H1 (cell line): ENCODE data around the gene C12orf42. TPM values are rescaled to one million over a fixed set of nuclear protein-coding genes. Genes with fewer than 3 reads are reported as not detected.

ENCODE experiments used
- CTCF ChIA-PET: fragments of 300-600 bp; sonication (Branson Sonifier 250); formaldehyde crosslinking; loops from one replicate; lab custom pipeline; 2021; ENCODE audit not compliant: partially characterized antibody; lab: Charles Lee
- POLR2A ChIA-PET: fragments of 300-600 bp; sonication (Branson Sonifier 250); formaldehyde crosslinking; loops from one replicate; lab custom pipeline; 2021; ENCODE audit warnings: inconsistent platforms; ENCODE audit not compliant: partially characterized antibody; lab: Charles Lee
- DNase-seq, 2 experiments: peaks; one replicate each; pipeline versions ENCODE4 v3.0.0 to v3.0.0-alpha.2; 2010 to 2022; ENCODE audit warnings: low spot score in 2 of 2, low read depth in 1 of 2, mixed read lengths in 1 of 2
- FAIRE-seq: peaks from 2 replicates; lab custom pipeline; 2011; peaks lifted over from hg19 to GRCh38; lab: Jason Lieb, UNC
- H2AFZ ChIP-seq: 2 replicates; pipeline ENCODE4 v1.8.1; 2012; ENCODE audit warnings: low read length, inconsistent platforms
- H2AK5ac ChIP-seq: 2 replicates; pipeline ENCODE4 v1.6.1; 2013; ENCODE audit warnings: low read depth, low read length
- H2BK120ac ChIP-seq: replicated peaks from 2 replicates; pipeline ENCODE3; 2013; ENCODE audit warnings: low read depth, low read length, inconsistent platforms
- H2BK12ac ChIP-seq: 2 replicates; pipeline ENCODE4 v1.6.1; 2013; ENCODE audit warnings: low read depth, low read length
- H2BK15ac ChIP-seq: 2 replicates; pipeline ENCODE4 v1.6.1; 2013; ENCODE audit warnings: low read length
- H2BK20ac ChIP-seq: 2 replicates; pipeline ENCODE4 v1.6.1; 2013; ENCODE audit warnings: low read length
- H2BK5ac ChIP-seq: 2 replicates; pipeline ENCODE4 v1.6.1; 2013; ENCODE audit warnings: low read depth, low read length
- H3K14ac ChIP-seq: 2 replicates; pipeline ENCODE4 v1.6.1; 2013; ENCODE audit warnings: inconsistent platforms; ENCODE audit not compliant: insufficient read length
- H3K18ac ChIP-seq: 2 replicates; pipeline ENCODE4 v1.6.1; 2013; ENCODE audit warnings: low read length; ENCODE audit errors: extremely low read depth
- H3K23ac ChIP-seq: 2 replicates; pipeline ENCODE4 v1.6.1; 2013; ENCODE audit warnings: inconsistent platforms; ENCODE audit not compliant: insufficient read length
- H3K23me2 ChIP-seq: 2 replicates; pipeline ENCODE4 v1.6.1; 2013; ENCODE audit warnings: low read depth, low read length
- H3K27ac ChIP-seq: 2 replicates; pipeline ENCODE4 v1.6.1; 2011; ENCODE audit warnings: low read depth, low read length, inconsistent platforms
- H3K27me3 ChIP-seq, 4 experiments: replicated peaks in 1 of 4; 1 replicate in 1 of 4; 2 replicates in 3 of 4; pipeline versions ENCODE4 v1.6.1 to v1.8.1; 2011 to 2013; ENCODE audit warnings: low read length in 3 of 4, mild to moderate bottlenecking in 3 of 4, inconsistent platforms in 2 of 4, mixed read lengths in 2 of 4, moderate library complexity in 1 of 4; ENCODE audit not compliant: control insufficient read depth in 3 of 4, insufficient read depth in 3 of 4; ENCODE audit errors: extremely low read depth in 1 of 4
- H3K36me3 ChIP-seq, 4 experiments: 2 replicates each; pipeline versions ENCODE4 v1.6.1 to v1.8.1; 2011 to 2013; ENCODE audit warnings: mild to moderate bottlenecking in 4 of 4, low read length in 3 of 4, moderate library complexity in 2 of 4, control low read depth in 1 of 4, inconsistent platforms in 1 of 4; ENCODE audit not compliant: insufficient read depth in 4 of 4, control insufficient read depth in 2 of 4
- H3K4ac ChIP-seq: replicated peaks from 2 replicates; pipeline ENCODE3; 2013; ENCODE audit warnings: low read length, low read depth, mixed read lengths, inconsistent platforms; ENCODE audit not compliant: insufficient read length
- H3K4me1 ChIP-seq, 4 experiments: replicated peaks in 1 of 4; 1 replicate in 1 of 4; 2 replicates in 3 of 4; pipeline versions ENCODE4 v1.6.1 to v1.8.1; 2011 to 2013; ENCODE audit warnings: low read length in 3 of 4, inconsistent platforms in 2 of 4, mixed read lengths in 1 of 4; ENCODE audit not compliant: insufficient read depth in 4 of 4, control insufficient read depth in 3 of 4
- H3K4me2 ChIP-seq, 2 experiments: 2 replicates each; pipeline versions ENCODE4 v1.6.1 to v1.8.1; 2011 to 2013; ENCODE audit warnings: low read depth in 2 of 2, low read length in 2 of 2, control low read depth in 1 of 2, inconsistent platforms in 1 of 2, mild to moderate bottlenecking in 1 of 2; ENCODE audit not compliant: insufficient read depth in 1 of 2
- H3K4me3 ChIP-seq, 4 experiments: fragments of 200-600, 300-600 bp in 1 of 4; sonication (generic), shearing (Covaris generic), sonication (Bioruptor Twin) in 1 of 4; 2 replicates each; pipeline versions ENCODE4 v1.5.1 to v1.8.1; 2011 to 2016; ENCODE audit warnings: low read length in 4 of 4, low read depth in 3 of 4, control low read depth in 2 of 4, inconsistent platforms in 2 of 4, mild to moderate bottlenecking in 2 of 4, mixed read lengths in 1 of 4, moderate library complexity in 1 of 4; ENCODE audit not compliant: insufficient read depth in 2 of 4; ENCODE audit errors: extremely low read depth in 1 of 4
- H3K56ac ChIP-seq: replicated peaks from 2 replicates; pipeline ENCODE3; 2013; ENCODE audit warnings: low read depth, mild to moderate bottlenecking, mixed read lengths, low read length, inconsistent platforms; ENCODE audit not compliant: insufficient read length
- H3K79me1 ChIP-seq: 2 replicates; pipeline ENCODE4 v1.6.1; 2013; ENCODE audit warnings: low read depth, low read length, control low read depth
- H3K79me2 ChIP-seq, 2 experiments: 2 replicates each; pipeline versions ENCODE4 v1.6.1 to v1.8.1; 2012 to 2013; ENCODE audit warnings: low read length in 2 of 2, mild to moderate bottlenecking in 2 of 2, inconsistent platforms in 1 of 2; ENCODE audit not compliant: insufficient read depth in 2 of 2, control insufficient read depth in 1 of 2
- H3K9ac ChIP-seq, 4 experiments: replicated peaks in 1 of 4; 1 replicate in 1 of 4; 2 replicates in 3 of 4; pipeline versions ENCODE4 v1.6.1 to v1.8.1; 2011 to 2013; ENCODE audit warnings: low read depth in 3 of 4, low read length in 3 of 4, control low read depth in 2 of 4, mild to moderate bottlenecking in 2 of 4, moderate library complexity in 2 of 4, inconsistent platforms in 1 of 4; ENCODE audit errors: extremely low read depth in 1 of 4
- H3K9me3 ChIP-seq, 2 experiments: 2 replicates each; pipeline versions ENCODE4 v1.6.1 to v1.8.1; 2012 to 2013; ENCODE audit warnings: mild to moderate bottlenecking in 2 of 2, moderate library complexity in 2 of 2, control low read depth in 1 of 2, inconsistent platforms in 1 of 2, low read depth in 1 of 2, low read length in 1 of 2, mixed read lengths in 1 of 2; ENCODE audit not compliant: insufficient read depth in 2 of 2
- H4K20me1 ChIP-seq, 2 experiments: replicated peaks in 1 of 2; 2 replicates each; pipeline versions ENCODE3 to v1.8.1; 2011 to 2013; ENCODE audit warnings: inconsistent platforms in 2 of 2, low read length in 2 of 2, mild to moderate bottlenecking in 1 of 2; ENCODE audit not compliant: insufficient read depth in 2 of 2, control insufficient read depth in 1 of 2
- H4K5ac ChIP-seq: 2 replicates; pipeline ENCODE4 v1.6.1; 2013; ENCODE audit warnings: low read length, low read depth, mixed read lengths, inconsistent platforms; ENCODE audit not compliant: insufficient read length
- H4K8ac ChIP-seq: 2 replicates; pipeline ENCODE4 v1.8.0; 2013; ENCODE audit warnings: mild to moderate bottlenecking, moderate library complexity, low read length, inconsistent platforms; ENCODE audit not compliant: insufficient read depth; ENCODE audit errors: extremely low read depth
- H4K91ac ChIP-seq: replicated peaks from 2 replicates; pipeline ENCODE3; 2013; ENCODE audit warnings: low read length, mixed read lengths, inconsistent platforms; ENCODE audit not compliant: insufficient read length
- HDAC6 ChIP-seq: IDR thresholded peaks from one replicate; pipeline ENCODE4 v1.7.1; 2012; ENCODE audit warnings: low read depth, mild to moderate bottlenecking, inconsistent platforms, low read length, moderate library complexity
- POLR2A ChIP-seq, 2 experiments: IDR thresholded peaks; 1 replicate in 1 of 2; 2 replicates in 1 of 2; pipeline ENCODE4 v1.6.1; 2011; ENCODE audit warnings: low read depth in 2 of 2, low read length in 2 of 2, mild to moderate bottlenecking in 2 of 2; ENCODE audit errors: control extremely low read depth in 1 of 2
- WGBS, 2 experiments: shearing (Covaris generic) in 1 of 2; methylation state at CpG; one replicate each; pipeline versions ENCODE4 v1.1.6 to v1.1.7; 2013 to 2015; ENCODE audit warnings: low lambda C conversion rate in 2 of 2, mixed read lengths in 2 of 2, inconsistent platforms in 1 of 2, low coverage in 1 of 2, missing lambda C conversion rate in 1 of 2; ENCODE audit not compliant: insufficient replicate concordance in 2 of 2, insufficient coverage in 1 of 2, insufficient read length in 1 of 2; ENCODE audit errors: extremely low coverage in 1 of 2, missing lambda C conversion rate in 1 of 2; 5-methylcytosine and 5-hydroxymethylcytosine counted together
- polyA plus RNA-seq, 7 experiments: library from polyadenylated mRNA; depleted of rRNA in 3 of 7; stranded (reverse) in 5 of 7; unstranded in 2 of 7; fragments of >200 nt in 5 of 7; fragments of 200-250 nt in 2 of 7; gene quantifications; 1 replicate in 5 of 7; 2 replicates in 1 of 7; 4 replicates in 1 of 7; pipeline versions ENCODE4 v1.2.1 to v1.2.3, GENCODE V29; 2011 to 2013; ENCODE audit warnings: missing spikeins in 2 of 7, mixed read lengths in 2 of 7
- total RNA-seq: library from RNA; stranded (reverse); fragmentation: NEBNext Ultra II Directional; extraction: Animal tissue kit (Norgen Biotek cat#: 25700); gene quantifications from 2 replicates; pipeline ENCODE4 v1.2.1, GENCODE V29; 2021
- TF ChIP-seq, protein P1 (sequence below): IDR thresholded peaks from 2 replicates; pipeline ENCODE4 v1.6.1; 2011; ENCODE audit warnings: low read depth, mild to moderate bottlenecking, low read length; ENCODE audit not compliant: insufficient read depth

Gene C12orf42
- total and polyA plus RNA-seq, 2 of the 8 experiments (the other 6 are each of a cell fraction or from before 2014, with no cell fraction given) = 0.05 TPM; not detected in 1

DNA sequence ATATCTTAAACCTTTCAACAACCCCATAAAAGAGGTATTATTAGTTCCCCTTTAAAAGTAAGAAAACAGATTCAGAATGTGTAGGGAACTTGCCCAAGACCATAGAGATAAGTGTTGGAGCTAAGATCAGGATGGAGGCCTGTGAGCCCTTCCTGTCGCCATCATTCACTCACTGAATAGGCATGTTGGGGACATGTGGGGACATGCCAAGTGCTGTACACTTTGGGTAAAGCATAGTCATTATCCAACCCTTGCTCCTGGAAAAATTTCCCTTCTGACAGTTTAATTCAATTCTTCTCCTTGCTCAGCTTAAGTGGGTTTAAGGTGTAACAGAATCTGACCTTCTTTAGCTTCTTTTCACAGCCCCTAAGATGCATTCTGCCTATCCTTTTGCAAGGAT, 28.0 kb upstream of the C12orf42 start:
- Histone ChIP-seq H3K9ac (no peak overlapping the region), H2BK120ac (no peak overlapping the region), H4K5ac (no peak overlapping the region), H3K23me2 (no peaks in the 10 kb centered on the region), H3K14ac (no peak overlapping the region), H3K4me1 (no peaks in the 10 kb centered on the region), H3K56ac (no peak overlapping the region), H3K4me3 (no peak overlapping the region), H2AK5ac (no peak overlapping the region), H2BK5ac (no peak overlapping the region; the same call in 1 of the 2 replicates), H2BK12ac (no peak overlapping the region), H4K91ac (no peak overlapping the region), H3K79me1 (no peaks in the 10 kb centered on the region), H3K4me2 (no peak overlapping the region), H3K27ac (no peak overlapping the region), H2BK20ac (no peak overlapping the region), H3K79me2 (no peaks in the 10 kb centered on the region), H4K8ac (no peak overlapping the region), H2BK15ac (no peak overlapping the region), H4K20me1 (no peaks in the 10 kb centered on the region), H3K9me3 (no peaks in the 10 kb centered on the region; a peak in 1 of 4 replicates), H3K23ac (no peak overlapping the region), H2AFZ (no peak overlapping the region; the same call in 1 of the 2 replicates), H3K27me3 (no peaks in the 10 kb centered on the region), H3K36me3 (no peaks in the 10 kb centered on the region), H3K18ac (no peak overlapping the region), H3K4ac (no peak overlapping the region)
- ChIA-PET POLR2A (no interaction called here), CTCF (interaction anchor here (0.9 to 3.0 kb wide), 7 partner anchors 9 to 198 kb away, joined by 3 to 21 read pairs (median 5); partner anchors contain the start of gene C12orf42)
- no peak for DNase-seq
- 100% methylated on average over 1 of the region's 1 CpG; no CpG with 5 or more reads in 1 of the 2 experiments for WGBS, 2 experiments
- TF ChIP-seq, protein P1, sequence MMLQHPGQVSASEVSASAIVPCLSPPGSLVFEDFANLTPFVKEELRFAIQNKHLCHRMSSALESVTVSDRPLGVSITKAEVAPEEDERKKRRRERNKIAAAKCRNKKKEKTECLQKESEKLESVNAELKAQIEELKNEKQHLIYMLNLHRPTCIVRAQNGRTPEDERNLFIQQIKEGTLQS = no peak
- TF ChIP-seq HDAC6 = no peak
- no peak for TF ChIP-seq POLR2A (IDR thresholded peaks at IDR 0.05; ENCODE audit: control extremely low read depth in 1 of 2, low read depth in 2 of 2, low read length in 2 of 2)
- FAIRE-seq = no peak
